IPS-NIHi7 (cell line): ENCODE results near the gene HOXC5.

Experiments
- DNase-seq: peaks from one replicate; pipeline ENCODE4 v3.0.0; 2012; ENCODE audit warnings: mixed read lengths; ENCODE audit errors: extremely low spot score

Gene HOXC5

GRCh38 chr12:54006559-54007220 lies 26.2 kb upstream of the HOXC5 start:
- DNase-seq = no peak

- DNase-seq = no peak
Observed at GRCh38 chr12:54007538-54008259, 25.2 kb upstream of the HOXC5 start.

- DNase-seq = no peak
Observed at GRCh38 chr12:54008260-54008552, 24.6 kb upstream of the HOXC5 start.

GRCh38 chr12:54009171-54010052 lies 23.4 kb upstream of the HOXC5 start:
- no peak for DNase-seq

GRCh38 chr12:54010053-54010971 lies 22.5 kb upstream of the HOXC5 start:
- no peak for DNase-seq

GRCh38 chr12:54010972-54011664 lies 21.7 kb upstream of the HOXC5 start:
- no peak for DNase-seq

- no peak for DNase-seq
Observed at GRCh38 chr12:54011665-54012532, 21.0 kb upstream of the HOXC5 start.

GRCh38 chr12:54012631-54013409 lies 20.0 kb upstream of the HOXC5 start:
- DNase-seq = no peak

- no peak for DNase-seq
Observed at GRCh38 chr12:54014377-54015017, 18.4 kb upstream of the HOXC5 start.

GRCh38 chr12:54015018-54015931 lies 17.6 kb upstream of the HOXC5 start:
- DNase-seq = no peak

GRCh38 chr12:54016051-54016450 lies 16.8 kb upstream of the HOXC5 start:
- DNase-seq = no peak

GRCh38 chr12:54016478-54016964 lies 16.3 kb upstream of the HOXC5 start:
- DNase-seq = no peak

GRCh38 chr12:54017027-54017788 lies 15.6 kb upstream of the HOXC5 start:
- no peak for DNase-seq

GRCh38 chr12:54017878-54018467 lies 14.9 kb upstream of the HOXC5 start:
- peak; percentile 89 for DNase-seq

- no peak for DNase-seq
Observed at GRCh38 chr12:54018468-54018984, 14.3 kb upstream of the HOXC5 start.
